Duodenal mucosa (tissue), 2 donors: ENCODE results near the gene ANP32B.

Experiments used
- H3K27ac ChIP-seq: one replicate; pipeline ENCODE4 v1.7.0; 2013; ENCODE audit warnings: low read depth, low read length
- H3K27me3 ChIP-seq, 2 donors: one replicate each; pipeline ENCODE4 v1.7.0; 2013; ENCODE audit warnings: low read length in 2 of 2, control low read depth in 1 of 2; ENCODE audit not compliant: insufficient read depth in 2 of 2, control insufficient read depth in 1 of 2
- H3K36me3 ChIP-seq, 2 donors: one replicate each; pipeline ENCODE4 v1.7.0; 2013; ENCODE audit warnings: low read length in 2 of 2, control low read depth in 1 of 2; ENCODE audit not compliant: insufficient read depth in 2 of 2, control insufficient read depth in 1 of 2
- H3K4me1 ChIP-seq, 2 donors: one replicate each; pipeline ENCODE4 v1.7.0; 2013; ENCODE audit warnings: low read length in 2 of 2, control low read depth in 1 of 2; ENCODE audit not compliant: insufficient read depth in 2 of 2, control insufficient read depth in 1 of 2
- H3K4me3 ChIP-seq, 2 donors: one replicate each; pipeline ENCODE4 v1.7.0; 2013; ENCODE audit warnings: low read length in 2 of 2, low read depth in 1 of 2
- H3K9ac ChIP-seq, 2 donors: one replicate each; pipeline ENCODE4 v1.7.0; 2013; ENCODE audit warnings: low read length in 2 of 2, low read depth in 1 of 2
- H3K9me3 ChIP-seq, 2 donors: one replicate each; pipeline ENCODE4 v1.7.0; 2013; ENCODE audit warnings: low read length in 2 of 2, control low read depth in 1 of 2; ENCODE audit not compliant: control insufficient read depth in 1 of 2

The ANP32B gene

GRCh38 chr9:98038958-98039357, 55.8 kb downstream of the ANP32B start:
- Histone ChIP-seq H3K36me3 (no peaks in the 10 kb centered on the region), H3K4me3 (no peak overlapping the region), H3K9ac (no peak overlapping the region), H3K9me3 (no peaks in the 10 kb centered on the region), H3K27ac (no peak overlapping the region), H3K4me1 (peaks cover 0 to 16% of the 10 kb centered on the region in 2 donors), H3K27me3 (no peaks in the 10 kb centered on the region)

GRCh38 chr9:98039607-98040017, 56.5 kb downstream of the ANP32B start:
- Histone ChIP-seq H3K4me3 (peak overlapping the region in 1 of 2 donors; percentile 50), H3K9ac (no peak overlapping the region), H3K4me1 (peaks cover 0 to 13% of the 10 kb centered on the region in 2 donors), H3K27me3 (no peaks in the 10 kb centered on the region), H3K27ac (no peak overlapping the region), H3K9me3 (no peaks in the 10 kb centered on the region), H3K36me3 (no peaks in the 10 kb centered on the region)

- Histone ChIP-seq H3K9ac (no peak overlapping the region), H3K9me3 (no peaks in the 10 kb centered on the region), H3K36me3 (no peaks in the 10 kb centered on the region), H3K27ac (no peak overlapping the region), H3K27me3 (no peaks in the 10 kb centered on the region), H3K4me3 (no peak overlapping the region), H3K4me1 (peaks cover 0 to 13% of the 10 kb centered on the region in 2 donors)
These were observed 57.1 kb downstream of the ANP32B start for GRCh38 chr9:98040212-98040611.

GRCh38 chr9:98043915-98044314, 60.8 kb downstream of the ANP32B start:
- Histone ChIP-seq H3K9me3 (no peaks in the 10 kb centered on the region), H3K4me1 (peaks cover 0 to 11% of the 10 kb centered on the region in 2 donors), H3K9ac (no peak overlapping the region), H3K4me3 (no peak overlapping the region), H3K27me3 (no peaks in the 10 kb centered on the region), H3K27ac (no peak overlapping the region), H3K36me3 (no peaks in the 10 kb centered on the region)

- H3K4me1 ChIP-seq, result no peaks in the 10 kb centered on the region
- no peaks in the 10 kb centered on the region for H3K27me3 ChIP-seq
- no peaks in the 10 kb centered on the region for H3K36me3 ChIP-seq
- no peak overlapping the region for H3K27ac ChIP-seq
- peak overlapping the region in 1 of 2 donors; percentile 10 for H3K9ac ChIP-seq
- H3K4me3 ChIP-seq, result peak overlapping the region in 1 of 2 donors; percentile 58
- no peaks in the 10 kb centered on the region for H3K9me3 ChIP-seq
These were observed 62.4 kb downstream of the ANP32B start for GRCh38 chr9:98045234-98046179.

GRCh38 chr9:98046180-98046543, 63.0 kb downstream of the ANP32B start:
- H3K9ac ChIP-seq, result peak overlapping the region in 1 of 2 donors; percentile 10
- no peaks in the 10 kb centered on the region for H3K4me1 ChIP-seq
- H3K27ac ChIP-seq, result no peak overlapping the region
- no peaks in the 10 kb centered on the region for H3K27me3 ChIP-seq
- no peaks in the 10 kb centered on the region for H3K9me3 ChIP-seq
- H3K36me3 ChIP-seq, result no peaks in the 10 kb centered on the region
- peak overlapping the region in 1 of 2 donors; percentile 58 for H3K4me3 ChIP-seq

GRCh38 chr9:98047002-98047401, 63.9 kb downstream of the ANP32B start:
- Histone ChIP-seq H3K4me3 (no peak overlapping the region), H3K27ac (no peak overlapping the region), H3K4me1 (no peaks in the 10 kb centered on the region), H3K9ac (no peak overlapping the region), H3K27me3 (no peaks in the 10 kb centered on the region), H3K9me3 (no peaks in the 10 kb centered on the region), H3K36me3 (no peaks in the 10 kb centered on the region)

- no peak overlapping the region for H3K4me3 ChIP-seq
- no peaks in the 10 kb centered on the region for H3K36me3 ChIP-seq
- no peaks in the 10 kb centered on the region for H3K9me3 ChIP-seq
- no peak overlapping the region for H3K27ac ChIP-seq
- no peaks in the 10 kb centered on the region for H3K4me1 ChIP-seq
- no peak overlapping the region for H3K9ac ChIP-seq
- no peaks in the 10 kb centered on the region for H3K27me3 ChIP-seq
These were observed 66.3 kb downstream of the ANP32B start for GRCh38 chr9:98049288-98050072.

- no peaks in the 10 kb centered on the region for H3K36me3 ChIP-seq
- no peaks in the 10 kb centered on the region for H3K27me3 ChIP-seq
- H3K4me1 ChIP-seq, result no peaks in the 10 kb centered on the region
- no peaks in the 10 kb centered on the region for H3K9me3 ChIP-seq
- H3K4me3 ChIP-seq, result no peak overlapping the region
- no peak overlapping the region for H3K9ac ChIP-seq
- H3K27ac ChIP-seq, result no peak overlapping the region
These were observed 67.2 kb downstream of the ANP32B start for GRCh38 chr9:98050351-98050750.

GRCh38 chr9:98054376-98054951, 71.3 kb downstream of the ANP32B start:
- no peaks in the 10 kb centered on the region for H3K36me3 ChIP-seq
- peaks cover 13 to 17% of the 10 kb centered on the region in 2 donors for H3K4me1 ChIP-seq
- no peaks in the 10 kb centered on the region for H3K27me3 ChIP-seq
- H3K27ac ChIP-seq, result no peak overlapping the region
- no peak overlapping the region for H3K4me3 ChIP-seq
- no peaks in the 10 kb centered on the region for H3K9me3 ChIP-seq
- no peak overlapping the region for H3K9ac ChIP-seq
